K562 (cell line): Measurements from ENCODE around the gene ABCC1. TPM values are rescaled to one million over a fixed set of nuclear protein-coding genes. Genes with fewer than 3 reads are reported as not detected.
A peak's percentile ranks its signal among the peaks of the same experiment; 100 is the strongest.

Experiments used
- ATAC-seq: fragments of 200-7000 bp; cut with Tn5 transposase; 3 replicates; pipeline ENCODE4 v1.9.1; 2020; ENCODE audit warnings: moderate library complexity
- BruUV-seq: library from RNA; stranded (reverse); fragments of 400-500 nt; replicated peaks from 2 replicates; lab custom pipeline; 2021; lab: Mats Ljungman, UMichigan
- CTCF ChIA-PET: fragments of 300-600 bp; formaldehyde crosslinking; extraction: SDS; loops from one replicate; lab custom pipeline; 2021; ENCODE audit warnings: low intra/inter-chr PET ratio; lab: Yijun Ruan, JAX
- POLR2A ChIA-PET: fragments of 300-600, 350-650 bp; sonication (Branson Sonifier 250); formaldehyde crosslinking; extraction: SDS; loops from one replicate; lab custom pipeline; 2021; ENCODE audit warnings: antibody characterized with exemption, inconsistent platforms; lab: Yijun Ruan, JAX
- DNase-seq, 4 experiments: peaks; one replicate each; pipeline versions ENCODE4 v3.0.0 to v3.0.0-alpha.2; 2011 to 2018; ENCODE audit warnings: low spot score in 3 of 4, mixed read lengths in 3 of 4; ENCODE audit errors: extremely low read depth in 1 of 4
- FAIRE-seq: peaks from 2 replicates; lab custom pipeline; 2011; peaks lifted over from hg19 to GRCh38; lab: Jason Lieb, UNC
- H2AFZ ChIP-seq: 2 replicates; pipeline ENCODE4 v1.6.0; 2011; ENCODE audit warnings: low read depth, low read length, control low read depth, inconsistent platforms
- H3K27ac ChIP-seq: fragments of 200-600 bp; 3 replicates; pipeline ENCODE4 v1.8.0; 2011; ENCODE audit warnings: low read depth, mild to moderate bottlenecking, control low read depth, inconsistent platforms, low read length, moderate library complexity, mixed read lengths; ENCODE audit errors: extremely low read depth
- H3K27me3 ChIP-seq, 2 experiments: fragments of 300-600 bp in 1 of 2; 2 replicates in 1 of 2; 3 replicates in 1 of 2; pipeline versions ENCODE4 v1.6.0 to v1.8.0; 2011; ENCODE audit warnings: inconsistent platforms in 2 of 2, low read length in 2 of 2, mild to moderate bottlenecking in 1 of 2, mixed read lengths in 1 of 2, moderate library complexity in 1 of 2; ENCODE audit not compliant: control insufficient read depth in 2 of 2, insufficient read depth in 2 of 2
- H3K36me3 ChIP-seq: fragments of 300-600 bp; 3 replicates; pipeline ENCODE4 v1.8.0; 2011; ENCODE audit warnings: mild to moderate bottlenecking, low read length, inconsistent platforms; ENCODE audit not compliant: control insufficient read depth, insufficient read depth
- H3K4me1 ChIP-seq, 2 experiments: fragments of 200-600 bp in 1 of 2; replicated peaks in 1 of 2; 2 replicates in 1 of 2; 3 replicates in 1 of 2; pipeline versions ENCODE4 v1.5.1 to v1.8.0; 2011; ENCODE audit warnings: inconsistent platforms in 2 of 2, low read length in 2 of 2, mild to moderate bottlenecking in 1 of 2, mixed read lengths in 1 of 2, moderate library complexity in 1 of 2; ENCODE audit not compliant: control insufficient read depth in 2 of 2, insufficient read depth in 2 of 2
- H3K4me2 ChIP-seq: 2 replicates; pipeline ENCODE4 v1.6.1; 2011; ENCODE audit warnings: low read length, control low read depth, inconsistent platforms, mixed read lengths; ENCODE audit not compliant: insufficient read depth
- H3K4me3 ChIP-seq: fragments of 200-600 bp; sonication (generic), shearing (Covaris generic); 2 replicates; pipeline ENCODE4 v1.5.1; 2016; ENCODE audit warnings: control low read depth, inconsistent platforms
- H3K79me2 ChIP-seq: fragments of 200-600 bp; 3 replicates; pipeline ENCODE4 v1.8.0; 2011; ENCODE audit warnings: low read length, inconsistent platforms; ENCODE audit not compliant: control insufficient read depth, insufficient read depth
- H3K9ac ChIP-seq, 2 experiments: 2 replicates each; pipeline versions ENCODE4 v1.6.0 to v1.6.1; 2011; ENCODE audit warnings: low read depth in 2 of 2, low read length in 2 of 2, control low read depth in 1 of 2, inconsistent platforms in 1 of 2, mild to moderate bottlenecking in 1 of 2, mixed read lengths in 1 of 2; ENCODE audit not compliant: insufficient read depth in 1 of 2
- H3K9me1 ChIP-seq: one replicate; pipeline ENCODE4 v1.6.0; 2011; ENCODE audit warnings: inconsistent platforms, mild to moderate bottlenecking, low read length, moderate library complexity; ENCODE audit not compliant: control insufficient read depth, insufficient read depth
- H3K9me3 ChIP-seq: replicated peaks from 2 replicates; pipeline ENCODE4 v1.5.1; 2011; ENCODE audit warnings: low read depth, low read length, inconsistent platforms; ENCODE audit not compliant: control insufficient read depth, insufficient read depth
- H4K20me1 ChIP-seq: replicated peaks from 2 replicates; pipeline ENCODE4 v1.6.1; 2011; ENCODE audit warnings: low read length, inconsistent platforms, mixed read lengths; ENCODE audit not compliant: control insufficient read depth, insufficient read depth
- ADNP ChIP-seq: fragments of 200-800 bp; sonication (Bioruptor generic); IDR thresholded peaks from 2 replicates; pipeline ENCODE4 v1.6.1; 2016; ENCODE audit warnings: missing genetic modification characterization, missing compliant biosample characterization
- BCOR ChIP-seq: fragments of 450-650 bp; IDR thresholded peaks from 2 replicates; pipeline ENCODE4 v1.6.1; 2016
- CHCHD3 ChIP-seq: fragments of 250-450 bp; sonication (Bioruptor Pico); IDR thresholded peaks from 2 replicates; pipeline ENCODE4 v2.1.2; 2022; ENCODE audit warnings: mild to moderate bottlenecking
- HDGF ChIP-seq: fragments of 450-650 bp; IDR thresholded peaks from 2 replicates; pipeline ENCODE4 v1.6.1; 2016
- JUNB ChIP-seq: fragments of 450-650 bp; formaldehyde crosslinking; conservative IDR thresholded peaks from 2 replicates; pipeline ENCODE4 v1.4.0; 2020; ENCODE audit warnings: mild to moderate bottlenecking
- KDM1A ChIP-seq, 2 experiments: fragments of 450-650 bp; IDR thresholded peaks; 2 replicates each; pipeline ENCODE4 v1.6.1; 2016; ENCODE audit warnings: mild to moderate bottlenecking in 2 of 2
- MAFG ChIP-seq: fragments of 450-650 bp; conservative IDR thresholded peaks from 2 replicates; pipeline ENCODE4 v1.6.1; 2016; ENCODE audit warnings: missing genetic modification characterization, missing compliant biosample characterization
- NBN ChIP-seq: fragments of 450-650 bp; IDR thresholded peaks from 2 replicates; pipeline ENCODE4 v1.6.1; 2016; ENCODE audit warnings: low read depth, mild to moderate bottlenecking
- RBM14 ChIP-seq: fragments of 200-400 bp; formaldehyde crosslinking; IDR thresholded peaks from 2 replicates; pipeline ENCODE4 v1.6.1; 2018; ENCODE audit warnings: low read depth, mild to moderate bottlenecking, low read length, moderate library complexity, borderline replicate concordance; ENCODE audit not compliant: insufficient read depth
- RBM25 ChIP-seq: fragments of 200-400 bp; formaldehyde crosslinking; IDR thresholded peaks from 2 replicates; pipeline ENCODE4 v1.6.1; 2018; ENCODE audit warnings: low read length, low read depth, moderate library complexity; ENCODE audit not compliant: severe bottlenecking
- RCOR1 ChIP-seq, 2 experiments: IDR thresholded peaks; 2 replicates each; pipeline ENCODE4 v1.6.1; 2012; ENCODE audit warnings: low read depth in 2 of 2, low read length in 2 of 2, borderline replicate concordance in 1 of 2, improper control_type of control experiment in 1 of 2
- SMARCA5 ChIP-seq: fragments of 450-650 bp; IDR thresholded peaks from 2 replicates; pipeline ENCODE4 v1.6.1; 2016
- TAF7 ChIP-seq: fragments of 450-650 bp; IDR thresholded peaks from 2 replicates; pipeline ENCODE4 v1.6.1; 2016; ENCODE audit warnings: missing genetic modification characterization, missing compliant biosample characterization
- ZNF445 ChIP-seq: fragments of 250-450 bp; sonication (Bioruptor Pico); IDR thresholded peaks from 2 replicates; pipeline ENCODE4 v1.4.0; 2020; ENCODE audit warnings: low read depth, mild to moderate bottlenecking, moderate library complexity
- ZNF584 ChIP-seq: fragments of 200-800 bp; sonication (Bioruptor generic); IDR thresholded peaks from 2 replicates; pipeline ENCODE4 v1.6.1; 2016; ENCODE audit warnings: low read depth, mild to moderate bottlenecking, missing genetic modification characterization, missing compliant biosample characterization
- ZNF717 ChIP-seq: fragments of 250-450 bp; sonication (Bioruptor Pico); IDR thresholded peaks from 2 replicates; pipeline ENCODE4 v1.5.0; 2021
- WGBS: fragments of 100-300 bp; shearing (Covaris generic); methylation state at CpG from one replicate; pipeline ENCODE4 v1.1.6; 2016; ENCODE audit warnings: low coverage, mixed read lengths; ENCODE audit not compliant: insufficient coverage; ENCODE audit errors: missing lambda C conversion rate; 5-methylcytosine and 5-hydroxymethylcytosine counted together
- in situ Hi-C: fragments of 300-500 bp; cut with MboI; formaldehyde crosslinking; loops from 4 replicates; pipeline ENCODE4 v1.15.0; 2018; ENCODE audit warnings: inconsistent platforms, mixed read lengths
- intact Hi-C: fragments of 100-400 bp; cut with micrococcal nuclease; formaldehyde crosslinking; loops from 2 replicates; pipeline ENCODE4 v1.14.2; 2022
- polyA plus RNA-seq, 8 experiments: library from polyadenylated mRNA; depleted of rRNA in 4 of 8; stranded (reverse) in 5 of 8; unstranded in 3 of 8; fragments of >200 nt; fragmentation: Nextera tagmentation in 2 of 8; fragmentation: Illumina TruSeq in 1 of 8; extraction: Ambion mirVana in 2 of 8; extraction: Trizol in 1 of 8; gene quantifications; 2 replicates each; pipeline versions ENCODE4 v1.2.1 to v1.2.3, GENCODE V29; 2011 to 2014; ENCODE audit warnings: inconsistent platforms in 1 of 8, missing spikeins in 1 of 8
- total RNA-seq, 7 experiments: library from RNA; depleted of rRNA in 6 of 7; stranded (reverse); fragments of >200 nt in 6 of 7; fragmentation: Illumina TruSeq in 2 of 7; extraction: Trizol in 2 of 7; gene quantifications; 2 replicates each; pipeline versions ENCODE4 v1.2.1 to v1.2.3, GENCODE V29; 2011 to 2021; ENCODE audit warnings: low replicate concordance in 1 of 7
- TF ChIP-seq, protein P1 (sequence below): fragments of 450-650 bp; formaldehyde crosslinking; conservative IDR thresholded peaks from 2 replicates; pipeline ENCODE4 v1.4.0; 2022; ENCODE audit warnings: mild to moderate bottlenecking, missing genetic modification characterization
- TF ChIP-seq, protein P2 (sequence below): sonication (generic); formaldehyde crosslinking; IDR thresholded peaks from 2 replicates; pipeline ENCODE4 v1.8.1; 2023; ENCODE audit warnings: mild to moderate bottlenecking, missing genetic modification reagents
- TF ChIP-seq, protein P3 (sequence below): fragments of 250-450 bp; sonication (Bioruptor Pico); IDR thresholded peaks from 2 replicates; pipeline ENCODE4 v1.8.0; 2022; ENCODE audit warnings: moderate library complexity, mild to moderate bottlenecking, inconsistent platforms

Gene ABCC1
- total and polyA plus RNA-seq, 9 of the 15 experiments (the other 6 are each of a cell fraction or from before 2014, with no cell fraction given) = 3.9 to 41.6 (median 10.0) TPM

DNA sequence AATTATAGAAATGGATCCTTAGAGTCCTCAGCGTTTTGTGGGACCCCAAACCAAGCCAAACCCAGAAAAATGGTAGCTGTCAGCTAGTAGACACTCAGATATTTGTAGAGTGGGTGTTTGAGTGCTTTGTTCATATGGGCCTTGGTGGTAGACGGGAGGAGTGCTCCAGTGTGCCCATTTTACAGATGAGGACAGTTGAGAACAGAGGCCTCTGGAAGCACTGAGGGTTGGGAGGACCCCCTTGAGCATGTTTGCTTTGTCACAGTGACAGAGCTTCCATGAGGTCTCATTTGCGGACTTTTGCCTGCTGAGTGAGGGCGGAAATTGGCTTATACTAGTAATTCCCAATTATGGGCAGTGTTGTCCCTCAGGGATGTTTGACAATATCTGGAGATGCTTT, 162.2 kb downstream of the ABCC1 start:
- WGBS = 95% methylated on average over 4 of the region's 4 CpGs
- ATAC-seq = no peak
- CTCF ChIA-PET = no interaction called here

DNA sequence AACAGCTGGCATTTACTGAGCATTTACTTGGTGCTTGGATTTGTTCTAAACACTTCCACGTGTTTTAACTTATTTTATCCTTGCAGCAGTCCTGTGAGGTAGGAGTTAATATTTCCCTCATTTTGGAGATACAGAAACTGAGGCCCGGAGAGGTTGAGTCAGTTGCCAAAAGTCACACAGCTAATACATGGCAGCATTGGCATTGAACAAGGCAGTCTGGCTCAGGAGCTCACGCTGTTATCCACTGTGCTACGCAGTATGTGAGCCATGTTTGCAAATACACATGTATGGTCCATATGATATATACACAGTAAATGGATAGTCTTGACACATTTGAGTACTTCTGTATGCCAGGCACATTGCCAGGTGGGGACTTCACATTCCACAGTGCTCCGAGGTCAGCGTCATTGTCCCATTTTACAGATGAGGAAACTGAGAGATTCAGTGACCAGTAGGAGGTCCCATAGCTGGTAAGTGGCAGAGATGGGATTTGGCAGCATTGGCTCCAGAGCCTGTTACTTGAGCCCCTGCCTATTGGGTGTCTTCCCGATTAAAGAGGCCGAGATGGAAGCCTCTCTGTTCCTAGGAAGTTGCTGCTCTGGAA, 163.1 kb downstream of the ABCC1 start:
- Histone ChIP-seq H3K4me1 (no peaks in the 10 kb centered on the region), H3K4me3 (no peak overlapping the region), H3K9me3 (peaks cover 11% of the 10 kb centered on the region), H3K4me2 (no peak overlapping the region), H3K36me3 (peaks cover 86% of the 10 kb centered on the region), H4K20me1 (no peaks in the 10 kb centered on the region), H3K9me1 (no peaks in the 10 kb centered on the region), H3K9ac (no peak overlapping the region), H3K27ac (no peak overlapping the region), H2AFZ (no peak overlapping the region), H3K27me3 (no peaks in the 10 kb centered on the region), H3K79me2 (no peaks in the 10 kb centered on the region)
- in situ Hi-C loops = no loop called here
- intact Hi-C loops = no loop called here
- 81% methylated on average over 8 of the region's 8 CpGs for WGBS
- no peak for DNase-seq
- no TSS peak for BruUV-seq
- POLR2A ChIA-PET = interaction anchor here (0.6 to 1.1 kb wide), 2 partner anchors 8 to 15 kb away, joined by 4 to 5 read pairs; no protein-coding TSS in a partner anchor
- CTCF ChIA-PET = no interaction called here
- no peak for ATAC-seq
- FAIRE-seq = peak; percentile 48
- TF ChIP-seq, protein P1, sequence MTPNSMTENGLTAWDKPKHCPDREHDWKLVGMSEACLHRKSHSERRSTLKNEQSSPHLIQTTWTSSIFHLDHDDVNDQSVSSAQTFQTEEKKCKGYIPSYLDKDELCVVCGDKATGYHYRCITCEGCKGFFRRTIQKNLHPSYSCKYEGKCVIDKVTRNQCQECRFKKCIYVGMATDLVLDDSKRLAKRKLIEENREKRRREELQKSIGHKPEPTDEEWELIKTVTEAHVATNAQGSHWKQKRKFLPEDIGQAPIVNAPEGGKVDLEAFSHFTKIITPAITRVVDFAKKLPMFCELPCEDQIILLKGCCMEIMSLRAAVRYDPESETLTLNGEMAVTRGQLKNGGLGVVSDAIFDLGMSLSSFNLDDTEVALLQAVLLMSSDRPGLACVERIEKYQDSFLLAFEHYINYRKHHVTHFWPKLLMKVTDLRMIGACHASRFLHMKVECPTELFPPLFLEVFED (CRISPR knock-in tag) = no peak
- no peak for TF ChIP-seq ZNF717 (CRISPR knock-in tag)
- TF ChIP-seq JUNB (CRISPR knock-in tag) = no peak
- TF ChIP-seq MAFG (tag) = no peak
- TF ChIP-seq NBN = no peak
- no peak for TF ChIP-seq TAF7 (tag)
- no peak for TF ChIP-seq CHCHD3 (CRISPR knock-in tag)
- TF ChIP-seq ZNF584 (CRISPR knock-in tag) = no peak
- TF ChIP-seq HDGF = no peak
- TF ChIP-seq, protein P2, sequence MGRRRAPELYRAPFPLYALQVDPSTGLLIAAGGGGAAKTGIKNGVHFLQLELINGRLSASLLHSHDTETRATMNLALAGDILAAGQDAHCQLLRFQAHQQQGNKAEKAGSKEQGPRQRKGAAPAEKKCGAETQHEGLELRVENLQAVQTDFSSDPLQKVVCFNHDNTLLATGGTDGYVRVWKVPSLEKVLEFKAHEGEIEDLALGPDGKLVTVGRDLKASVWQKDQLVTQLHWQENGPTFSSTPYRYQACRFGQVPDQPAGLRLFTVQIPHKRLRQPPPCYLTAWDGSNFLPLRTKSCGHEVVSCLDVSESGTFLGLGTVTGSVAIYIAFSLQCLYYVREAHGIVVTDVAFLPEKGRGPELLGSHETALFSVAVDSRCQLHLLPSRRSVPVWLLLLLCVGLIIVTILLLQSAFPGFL = no peak
- TF ChIP-seq ZNF445 = no peak

More for the DNA sequence above, 162.2 kb downstream of the ABCC1 start:
- Histone ChIP-seq H3K27me3 (no peaks in the 10 kb centered on the region), H3K9me1 (no peaks in the 10 kb centered on the region), H3K4me3 (no peak overlapping the region), H3K9ac (no peak overlapping the region), H3K27ac (no peak overlapping the region), H3K9me3 (peaks cover 2% of the 10 kb centered on the region), H2AFZ (no peak overlapping the region), H3K4me2 (no peak overlapping the region), H4K20me1 (no peaks in the 10 kb centered on the region), H3K36me3 (peaks cover 84% of the 10 kb centered on the region), H3K4me1 (no peaks in the 10 kb centered on the region), H3K79me2 (no peaks in the 10 kb centered on the region)
- 0 out of 2 replicates have a peak, but pooled peaks have one; percentile 41 for TF ChIP-seq ADNP
- TF ChIP-seq BCOR = peak; percentile 81
- TF ChIP-seq RCOR1 (IDR thresholded peaks at IDR 0.05; ENCODE audit: borderline replicate concordance in 1 of 2, low read depth in 2 of 2, low read length in 2 of 2) = 0 out of 4 replicates have a peak, but pooled peaks of 1 of the 2 experiments have one; percentile 20
- peak in 1 of 2 experiments; percentile 49; a peak in 1 of 4 replicates for TF ChIP-seq KDM1A (IDR thresholded peaks at IDR 0.05)
- TF ChIP-seq, protein P3, sequence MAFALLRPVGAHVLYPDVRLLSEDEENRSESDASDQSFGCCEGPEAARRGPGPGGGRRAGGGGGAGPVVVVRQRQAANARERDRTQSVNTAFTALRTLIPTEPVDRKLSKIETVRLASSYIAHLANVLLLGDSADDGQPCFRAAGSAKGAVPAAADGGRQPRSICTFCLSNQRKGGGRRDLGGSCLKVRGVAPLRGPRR = no peak
- peak; percentile 41; the same call in 1 of the 2 replicates for TF ChIP-seq SMARCA5
- TF ChIP-seq RBM25 = peak; percentile 69
- no peak for TF ChIP-seq RBM14
- POLR2A ChIA-PET = no interaction called here
- BruUV-seq = no TSS peak
- FAIRE-seq (no peak), DNase-seq (no peak)
- intact Hi-C loops (no loop called here), in situ Hi-C loops (no loop called here)
